Neural cell (in vitro differentiated cells): ENCODE data around the gene MRPL11.

Experiments
- EP300 ChIP-seq: fragments of 450-650 bp; conservative IDR thresholded peaks from 2 replicates; pipeline ENCODE4 v1.6.1; 2014; ENCODE audit warnings: antibody characterized with exemption, mild to moderate bottlenecking, moderate library complexity; ENCODE audit not compliant: poor library complexity, severe bottlenecking
- POLR2AphosphoS5 ChIP-seq: IDR thresholded peaks from 2 replicates; pipeline ENCODE4 v1.6.1; 2012
- TF ChIP-seq, protein P1 (sequence below): fragments of 450-650 bp; IDR thresholded peaks from 2 replicates; pipeline ENCODE4 v1.5.1; 2014; ENCODE audit warnings: antibody characterized with exemption, mild to moderate bottlenecking, moderate library complexity; ENCODE audit not compliant: poor library complexity, severe bottlenecking
- TF ChIP-seq, protein P2 (sequence below): IDR thresholded peaks from 2 replicates; pipeline ENCODE4 v1.6.1; 2012; ENCODE audit warnings: borderline replicate concordance

DNA sequence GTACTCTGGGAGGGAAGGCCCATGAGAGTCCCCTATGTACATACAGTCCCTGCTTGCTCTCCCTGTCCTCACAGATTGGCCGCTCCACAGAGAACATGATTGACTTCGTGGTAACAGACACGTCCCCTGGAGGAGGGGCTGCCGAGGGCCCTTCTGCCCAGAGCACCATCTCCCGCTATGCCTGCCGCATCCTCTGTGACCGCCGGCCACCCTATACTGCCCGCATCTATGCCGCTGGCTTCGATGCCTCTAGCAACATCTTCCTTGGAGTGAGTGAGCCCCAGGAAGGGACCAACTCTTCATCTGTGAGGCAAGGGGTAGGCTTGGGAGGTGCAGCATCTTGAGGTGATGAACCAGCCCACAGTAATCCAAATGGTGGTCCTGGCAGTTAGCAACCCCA lies 34.5 kb upstream of the MRPL11 start:
- TF ChIP-seq, protein P1, sequence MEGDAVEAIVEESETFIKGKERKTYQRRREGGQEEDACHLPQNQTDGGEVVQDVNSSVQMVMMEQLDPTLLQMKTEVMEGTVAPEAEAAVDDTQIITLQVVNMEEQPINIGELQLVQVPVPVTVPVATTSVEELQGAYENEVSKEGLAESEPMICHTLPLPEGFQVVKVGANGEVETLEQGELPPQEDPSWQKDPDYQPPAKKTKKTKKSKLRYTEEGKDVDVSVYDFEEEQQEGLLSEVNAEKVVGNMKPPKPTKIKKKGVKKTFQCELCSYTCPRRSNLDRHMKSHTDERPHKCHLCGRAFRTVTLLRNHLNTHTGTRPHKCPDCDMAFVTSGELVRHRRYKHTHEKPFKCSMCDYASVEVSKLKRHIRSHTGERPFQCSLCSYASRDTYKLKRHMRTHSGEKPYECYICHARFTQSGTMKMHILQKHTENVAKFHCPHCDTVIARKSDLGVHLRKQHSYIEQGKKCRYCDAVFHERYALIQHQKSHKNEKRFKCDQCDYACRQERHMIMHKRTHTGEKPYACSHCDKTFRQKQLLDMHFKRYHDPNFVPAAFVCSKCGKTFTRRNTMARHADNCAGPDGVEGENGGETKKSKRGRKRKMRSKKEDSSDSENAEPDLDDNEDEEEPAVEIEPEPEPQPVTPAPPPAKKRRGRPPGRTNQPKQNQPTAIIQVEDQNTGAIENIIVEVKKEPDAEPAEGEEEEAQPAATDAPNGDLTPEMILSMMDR = no peak
- TF ChIP-seq EP300 = no peak
- TF ChIP-seq, protein P2, sequence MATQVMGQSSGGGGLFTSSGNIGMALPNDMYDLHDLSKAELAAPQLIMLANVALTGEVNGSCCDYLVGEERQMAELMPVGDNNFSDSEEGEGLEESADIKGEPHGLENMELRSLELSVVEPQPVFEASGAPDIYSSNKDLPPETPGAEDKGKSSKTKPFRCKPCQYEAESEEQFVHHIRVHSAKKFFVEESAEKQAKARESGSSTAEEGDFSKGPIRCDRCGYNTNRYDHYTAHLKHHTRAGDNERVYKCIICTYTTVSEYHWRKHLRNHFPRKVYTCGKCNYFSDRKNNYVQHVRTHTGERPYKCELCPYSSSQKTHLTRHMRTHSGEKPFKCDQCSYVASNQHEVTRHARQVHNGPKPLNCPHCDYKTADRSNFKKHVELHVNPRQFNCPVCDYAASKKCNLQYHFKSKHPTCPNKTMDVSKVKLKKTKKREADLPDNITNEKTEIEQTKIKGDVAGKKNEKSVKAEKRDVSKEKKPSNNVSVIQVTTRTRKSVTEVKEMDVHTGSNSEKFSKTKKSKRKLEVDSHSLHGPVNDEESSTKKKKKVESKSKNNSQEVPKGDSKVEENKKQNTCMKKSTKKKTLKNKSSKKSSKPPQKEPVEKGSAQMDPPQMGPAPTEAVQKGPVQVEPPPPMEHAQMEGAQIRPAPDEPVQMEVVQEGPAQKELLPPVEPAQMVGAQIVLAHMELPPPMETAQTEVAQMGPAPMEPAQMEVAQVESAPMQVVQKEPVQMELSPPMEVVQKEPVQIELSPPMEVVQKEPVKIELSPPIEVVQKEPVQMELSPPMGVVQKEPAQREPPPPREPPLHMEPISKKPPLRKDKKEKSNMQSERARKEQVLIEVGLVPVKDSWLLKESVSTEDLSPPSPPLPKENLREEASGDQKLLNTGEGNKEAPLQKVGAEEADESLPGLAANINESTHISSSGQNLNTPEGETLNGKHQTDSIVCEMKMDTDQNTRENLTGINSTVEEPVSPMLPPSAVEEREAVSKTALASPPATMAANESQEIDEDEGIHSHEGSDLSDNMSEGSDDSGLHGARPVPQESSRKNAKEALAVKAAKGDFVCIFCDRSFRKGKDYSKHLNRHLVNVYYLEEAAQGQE = no peak
- no peak for TF ChIP-seq POLR2AphosphoS5
